ENCODE results near the gene SNRPD3. TPM values are rescaled to one million over a fixed set of nuclear protein-coding genes. Genes with fewer than 3 reads are reported as not detected.

The SNRPD3 gene
- 100 to 1,000 TPM in 10 of 12 donors, 10 to 100 TPM in 1, not detected in 1; 90.5 to 173 (median 111) TPM for polyA plus RNA-seq (ENCODE audit: insufficient read length in 12 of 12)
- long read RNA-seq, donor 1, transcript SNRPD3-201 (4 exons, 1,763 nt) = major isoform, 97 of 107 reads
- long read RNA-seq, donor 1, partial matches to known transcripts = 8 of 107 reads
- long read RNA-seq, donor 1, other reads (novel, unspliced or antisense) = 0 of 107 reads
- long read RNA-seq, donor 2, transcript SNRPD3-201 (4 exons, 1,763 nt) = major isoform, 68 of 68 reads
- long read RNA-seq, donor 2, partial matches to known transcripts = 0 of 68 reads
- long read RNA-seq, donor 2, other reads (novel, unspliced or antisense) = 0 of 68 reads
- long read RNA-seq, donor 3, transcript SNRPD3-201 (4 exons, 1,763 nt) = major isoform, 35 of 50 reads
- long read RNA-seq, donor 3, partial matches to known transcripts = 15 of 50 reads
- long read RNA-seq, donor 3, other reads (novel, unspliced or antisense) = 0 of 50 reads
- long read RNA-seq, donor 4, transcript SNRPD3-201 (4 exons, 1,763 nt) = major isoform, 25 of 25 reads
- long read RNA-seq, donor 4, partial matches to known transcripts = 0 of 25 reads
- long read RNA-seq, donor 4, other reads (novel, unspliced or antisense) = 0 of 25 reads
- long read RNA-seq, donor 5, transcript SNRPD3-201 (4 exons, 1,763 nt) = major isoform, 75 of 117 reads
- long read RNA-seq, donor 5, partial matches to known transcripts = 42 of 117 reads
- long read RNA-seq, donor 5, other reads (novel, unspliced or antisense) = 0 of 117 reads
- long read RNA-seq, donor 6, transcript SNRPD3-201 (4 exons, 1,763 nt) = major isoform, 43 of 71 reads
- long read RNA-seq, donor 6, partial matches to known transcripts = 27 of 71 reads
- long read RNA-seq, donor 6, other reads (novel, unspliced or antisense) = 0 of 71 reads
- long read RNA-seq, donor 7, transcript SNRPD3-201 (4 exons, 1,763 nt) = major isoform, 52 of 59 reads
- long read RNA-seq, donor 7, partial matches to known transcripts = 7 of 59 reads
- long read RNA-seq, donor 7, other reads (novel, unspliced or antisense) = 0 of 59 reads
- long read RNA-seq, donor 8, transcript SNRPD3-201 (4 exons, 1,763 nt) = major isoform, 85 of 99 reads
- long read RNA-seq, donor 8, partial matches to known transcripts = 9 of 99 reads
- long read RNA-seq, donor 8, other reads (novel, unspliced or antisense) = 5 of 99 reads
- long read RNA-seq, donor 9, transcript SNRPD3-201 (4 exons, 1,763 nt) = major isoform, 63 of 87 reads
- long read RNA-seq, donor 9, partial matches to known transcripts = 24 of 87 reads
- long read RNA-seq, donor 9, other reads (novel, unspliced or antisense) = 0 of 87 reads
- long read RNA-seq, donor 10, transcript SNRPD3-201 (4 exons, 1,763 nt) = major isoform, 65 of 90 reads
- long read RNA-seq, donor 10, partial matches to known transcripts = 23 of 90 reads
- long read RNA-seq, donor 10, other reads (novel, unspliced or antisense) = 0 of 90 reads
- long read RNA-seq, donor 11, transcript SNRPD3-201 (4 exons, 1,763 nt) = major isoform, 74 of 86 reads
- long read RNA-seq, donor 11, partial matches to known transcripts = 12 of 86 reads
- long read RNA-seq, donor 11, other reads (novel, unspliced or antisense) = 0 of 86 reads

GRCh38 chr22:24555165-24556039 lies at the start of gene SNRPD3:
TSS of gene SNRPD3 (plus strand) at chr22:24555999. CDS start at chr22:24557675, 1,676 bp downstream.
- peak; percentile 99 for DNase-seq

GRCh38 chr22:24506802-24507438 lies 48.9 kb upstream of the SNRPD3 start:
- DNase-seq = no peak

GRCh38 chr22:24507716-24508115 lies 48.1 kb upstream of the SNRPD3 start:
- DNase-seq = no peak

GRCh38 chr22:24510637-24511625 lies 44.9 kb upstream of the SNRPD3 start:
- DNase-seq = no peak

- DNase-seq = no peak
Measured at GRCh38 chr22:24512043-24512442, 43.8 kb upstream of the SNRPD3 start.

GRCh38 chr22:24513378-24514240 lies 42.2 kb upstream of the SNRPD3 start:
- no peak for DNase-seq

- DNase-seq = no peak
Measured at GRCh38 chr22:24514241-24515026, 41.4 kb upstream of the SNRPD3 start.

- no peak for DNase-seq
Measured at GRCh38 chr22:24515027-24515338, 40.8 kb upstream of the SNRPD3 start.

- peak; percentile 77 for DNase-seq
Measured at GRCh38 chr22:24516301-24516737, 39.5 kb upstream of the SNRPD3 start.

GRCh38 chr22:24517446-24517845 lies 38.4 kb upstream of the SNRPD3 start:
- DNase-seq = no peak

- DNase-seq = no peak
Measured at GRCh38 chr22:24518228-24518627, 37.6 kb upstream of the SNRPD3 start.

- DNase-seq = no peak
Measured at GRCh38 chr22:24518771-24519485, 36.9 kb upstream of the SNRPD3 start.

GRCh38 chr22:24519496-24519895 lies 36.3 kb upstream of the SNRPD3 start:
- no peak for DNase-seq

- no peak for DNase-seq
Measured at GRCh38 chr22:24521791-24522245, 34.0 kb upstream of the SNRPD3 start.

- no peak for DNase-seq
Measured at GRCh38 chr22:24523873-24524272, 31.9 kb upstream of the SNRPD3 start.
